Activated CD4-positive, alpha-beta T cell treated with anti-CD3 and anti-CD28 coated beads, Interleukin-2, amount 50 U/mL, for 1 hour (primary cell): Measurements from ENCODE around the gene CCDC57.
"Not testable (repeated sequence)": the region's sequence is repeated elsewhere in the genome, so short reads cannot be mapped to it uniquely, and the experiment has no call there.

Source experiments
- DNase-seq: peaks from one replicate; pipeline ENCODE4 v3.0.0-alpha.2; 2020

CCDC57 gene

GRCh38 chr17:82151106-82151957 lies 61.3 kb downstream of the CCDC57 start:
- DNase-seq, result no peak

- no peak for DNase-seq
Measured at GRCh38 chr17:82149401-82150099, 63.1 kb downstream of the CCDC57 start.

GRCh38 chr17:82148997-82149396 lies 63.6 kb downstream of the CCDC57 start:
- DNase-seq, result no peak

- no peak for DNase-seq
Measured at GRCh38 chr17:82148011-82148410, 64.6 kb downstream of the CCDC57 start.

GRCh38 chr17:82146663-82147654 lies 65.7 kb downstream of the CCDC57 start:
- DNase-seq, result no peak

GRCh38 chr17:82145550-82146155 lies 67.0 kb downstream of the CCDC57 start:
- DNase-seq, result no peak

GRCh38 chr17:82143333-82143732 lies 69.3 kb downstream of the CCDC57 start:
- DNase-seq, result no peak

- not testable (repeated sequence) for DNase-seq
Measured at GRCh38 chr17:82139961-82140360, 72.7 kb downstream of the CCDC57 start.

- DNase-seq, result no peak
Measured at GRCh38 chr17:82138511-82138992, 74.1 kb downstream of the CCDC57 start.

- DNase-seq, result no peak
Measured at GRCh38 chr17:82134101-82134500, 78.5 kb downstream of the CCDC57 start.

- not testable (repeated sequence) for DNase-seq
Measured at GRCh38 chr17:82133166-82133953, 79.3 kb downstream of the CCDC57 start.

GRCh38 chr17:82129095-82129494 lies 83.5 kb downstream of the CCDC57 start:
- no peak for DNase-seq

- no peak for DNase-seq
Measured at GRCh38 chr17:82128287-82128686, 84.4 kb downstream of the CCDC57 start.

GRCh38 chr17:82127704-82128103 lies 84.9 kb downstream of the CCDC57 start:
- DNase-seq, result peak; percentile 41

- DNase-seq, result no peak
Measured at GRCh38 chr17:82127315-82127595, 85.4 kb downstream of the CCDC57 start.

GRCh38 chr17:82126556-82127314 lies 85.9 kb downstream of the CCDC57 start:
- DNase-seq, result peak; percentile 85

GRCh38 chr17:82124101-82124500 lies 88.5 kb downstream of the CCDC57 start:
- DNase-seq, result no peak

GRCh38 chr17:82121660-82122629 lies 90.7 kb downstream of the CCDC57 start:
- no peak for DNase-seq

GRCh38 chr17:82121246-82121645 lies 91.4 kb downstream of the CCDC57 start:
- DNase-seq, result no peak

GRCh38 chr17:82120148-82120547 lies 92.5 kb downstream of the CCDC57 start:
- DNase-seq, result peak; percentile 53
